Liver (tissue), 9 donors: Measurements from ENCODE around the gene AGAP2. TPM values are rescaled to one million over a fixed set of nuclear protein-coding genes. Genes with fewer than 3 reads are reported as not detected.

ENCODE experiments used
- DNase-seq: peaks from one replicate; pipeline ENCODE4 v3.0.0-alpha.2; 2017; ENCODE audit warnings: low spot score
- H3K27ac ChIP-seq, 2 donors: one replicate each; pipeline ENCODE4 v1.7.0; 2013; ENCODE audit warnings: inconsistent platforms in 2 of 2, low read length in 2 of 2, control low read depth in 1 of 2, low read depth in 1 of 2, mild to moderate bottlenecking in 1 of 2
- H3K27me3 ChIP-seq, 4 donors: one replicate each; pipeline versions ENCODE4 v1.6.1 to v1.7.0; 2013; ENCODE audit warnings: low read length in 3 of 4, inconsistent platforms in 1 of 4, mild to moderate bottlenecking in 1 of 4, moderate library complexity in 1 of 4; ENCODE audit not compliant: control insufficient read depth in 4 of 4, insufficient read depth in 4 of 4
- H3K36me3 ChIP-seq, 4 donors: one replicate each; pipeline versions ENCODE4 v1.6.1 to v1.7.0; 2013; ENCODE audit warnings: low read length in 3 of 4, mild to moderate bottlenecking in 3 of 4, low read depth in 1 of 4, moderate library complexity in 1 of 4; ENCODE audit not compliant: control insufficient read depth in 4 of 4, insufficient read depth in 3 of 4
- H3K4me1 ChIP-seq, 4 donors: one replicate each; pipeline versions ENCODE4 v1.6.1 to v1.7.0; 2013; ENCODE audit warnings: low read length in 3 of 4, mild to moderate bottlenecking in 3 of 4, moderate library complexity in 1 of 4; ENCODE audit not compliant: control insufficient read depth in 4 of 4, insufficient read depth in 4 of 4
- H3K4me3 ChIP-seq, 3 donors: one replicate each; pipeline versions ENCODE4 v1.6.1 to v1.7.0; 2013; ENCODE audit warnings: low read length in 3 of 3, control low read depth in 1 of 3, low read depth in 1 of 3, mild to moderate bottlenecking in 1 of 3
- H3K9ac ChIP-seq, 2 donors: one replicate each; pipeline ENCODE4 v1.7.0; 2013; ENCODE audit warnings: low read length in 2 of 2, mild to moderate bottlenecking in 2 of 2, moderate library complexity in 2 of 2, control low read depth in 1 of 2, low read depth in 1 of 2
- H3K9me3 ChIP-seq, 4 donors: one replicate each; pipeline versions ENCODE4 v1.6.1 to v1.7.0; 2013; ENCODE audit warnings: low read length in 3 of 4; ENCODE audit not compliant: control insufficient read depth in 4 of 4
- EGR1 ChIP-seq, 2 donors: IDR thresholded peaks; 2 replicates each; pipeline ENCODE4 v1.6.1; 2016 to 2018; ENCODE audit warnings: antibody characterized with exemption in 2 of 2, low read depth in 2 of 2
- FOXA1 ChIP-seq: IDR thresholded peaks from 2 replicates; pipeline ENCODE4 v1.6.1; 2016; ENCODE audit warnings: antibody characterized with exemption
- FOXA2 ChIP-seq: IDR thresholded peaks from 2 replicates; pipeline ENCODE4 v1.6.1; 2016; ENCODE audit warnings: antibody characterized with exemption
- GABPA ChIP-seq, 2 donors: IDR thresholded peaks in 1 of 2; conservative IDR thresholded peaks in 1 of 2; 2 replicates each; pipeline ENCODE4 v1.6.1; 2016; ENCODE audit warnings: antibody characterized with exemption in 2 of 2, mild to moderate bottlenecking in 1 of 2, moderate library complexity in 1 of 2
- HNF4A ChIP-seq, 2 donors: conservative IDR thresholded peaks; 2 replicates each; pipeline ENCODE4 v1.6.1; 2016; ENCODE audit warnings: antibody characterized with exemption in 2 of 2, mild to moderate bottlenecking in 2 of 2
- HNF4G ChIP-seq: IDR thresholded peaks from 2 replicates; pipeline ENCODE4 v1.6.1; 2016; ENCODE audit warnings: antibody characterized with exemption
- JUND ChIP-seq, 2 donors: IDR thresholded peaks; 2 replicates each; pipeline ENCODE4 v1.6.1; 2016; ENCODE audit warnings: antibody characterized with exemption in 2 of 2
- NR2F2 ChIP-seq: IDR thresholded peaks from 2 replicates; pipeline ENCODE4 v1.6.1; 2016; ENCODE audit warnings: antibody characterized with exemption
- RAD21 ChIP-seq, 2 donors: IDR thresholded peaks; 2 replicates each; pipeline ENCODE4 v1.6.1; 2016; ENCODE audit warnings: antibody characterized with exemption in 2 of 2, mild to moderate bottlenecking in 2 of 2
- RXRA ChIP-seq, 2 donors: IDR thresholded peaks; 2 replicates each; pipeline ENCODE4 v1.6.1; 2017 to 2018; ENCODE audit warnings: antibody characterized with exemption in 2 of 2, mild to moderate bottlenecking in 1 of 2
- SP1 ChIP-seq: IDR thresholded peaks from 2 replicates; pipeline ENCODE4 v1.6.1; 2018; ENCODE audit warnings: antibody characterized with exemption, mild to moderate bottlenecking
- TAF1 ChIP-seq: conservative IDR thresholded peaks from 2 replicates; pipeline ENCODE4 v1.6.1; 2016; ENCODE audit warnings: antibody characterized with exemption, mild to moderate bottlenecking
- YY1 ChIP-seq: IDR thresholded peaks from 2 replicates; pipeline ENCODE4 v1.6.1; 2016; ENCODE audit warnings: antibody characterized with exemption, mild to moderate bottlenecking
- WGBS: extraction: QIAGEN DNeasy Blood & Tissue Kit; methylation state at CpG from one replicate; pipeline ENCODE4 v1.1.7; 2013; 5-methylcytosine and 5-hydroxymethylcytosine counted together
- polyA plus RNA-seq, 2 donors: library from polyadenylated mRNA; stranded (reverse) in 1 of 2; unstranded in 1 of 2; fragments of 200-250 nt in 1 of 2; fragments of >200 nt in 1 of 2; fragmentation: Nextera tagmentation in 1 of 2; extraction: Ambion mirVana in 1 of 2; gene quantifications; one replicate each; pipeline versions ENCODE4 v1.2.1 to v1.2.3, GENCODE V29; 2013 to 2015
- total RNA-seq, 2 donors: library from RNA; depleted of rRNA; stranded (reverse); fragments of >200 nt; gene quantifications; one replicate each; pipeline ENCODE4 v1.2.3, GENCODE V29; 2014
- TF ChIP-seq, protein P1 (sequence below): IDR thresholded peaks from 2 replicates; pipeline ENCODE4 v1.6.1; 2016; ENCODE audit warnings: antibody characterized with exemption
- TF ChIP-seq, protein P2 (sequence below): fragments of 150-350 bp; IDR thresholded peaks from 2 replicates; pipeline ENCODE4 v1.5.1; 2017; ENCODE audit warnings: improper control_type of control experiment, low read depth, low read length; ENCODE audit not compliant: missing input control
- TF ChIP-seq, protein P3 (sequence below): IDR thresholded peaks from 2 replicates; pipeline ENCODE4 v1.6.1; 2016; ENCODE audit warnings: antibody characterized with exemption, mild to moderate bottlenecking
- TF ChIP-seq, protein P4 (sequence below): IDR thresholded peaks from 2 replicates; pipeline ENCODE4 v1.6.1; 2016; ENCODE audit warnings: antibody characterized with exemption
- TF ChIP-seq, protein P5 (sequence below): IDR thresholded peaks from 2 replicates; pipeline ENCODE4 v1.6.1; 2016; ENCODE audit warnings: antibody characterized with exemption
- donor health status: healthy.
- donor health status: healthy.
- donor health status: healthy.
- donor health status: healthy.
- donor health status: healthy.

AGAP2 gene
- total and polyA plus RNA-seq, 4 donors = 0.18 to 1.7 (median 0.64) TPM

DNA sequence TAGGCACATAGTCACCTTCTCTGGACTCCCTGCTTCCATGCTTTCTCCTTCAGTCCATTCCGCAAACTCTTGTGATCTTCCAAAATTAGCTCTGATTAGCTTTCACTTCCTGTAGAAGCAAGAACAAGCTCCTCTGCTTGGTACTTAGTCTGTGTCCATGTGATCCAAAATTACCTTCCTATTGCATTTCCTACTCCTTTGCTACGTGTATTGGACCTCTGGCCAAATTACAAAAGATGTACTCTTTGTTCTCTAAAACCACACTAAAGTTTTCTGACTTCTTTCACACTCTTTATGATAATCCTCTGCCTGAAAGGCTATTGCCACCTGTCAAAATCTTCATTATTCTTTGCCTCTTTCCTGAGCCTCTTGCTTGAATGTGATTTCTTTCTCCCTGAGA lies 43.3 kb upstream of the AGAP2 start (continued):
- TF ChIP-seq, protein P1, sequence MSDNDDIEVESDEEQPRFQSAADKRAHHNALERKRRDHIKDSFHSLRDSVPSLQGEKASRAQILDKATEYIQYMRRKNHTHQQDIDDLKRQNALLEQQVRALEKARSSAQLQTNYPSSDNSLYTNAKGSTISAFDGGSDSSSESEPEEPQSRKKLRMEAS = no peak

DNA sequence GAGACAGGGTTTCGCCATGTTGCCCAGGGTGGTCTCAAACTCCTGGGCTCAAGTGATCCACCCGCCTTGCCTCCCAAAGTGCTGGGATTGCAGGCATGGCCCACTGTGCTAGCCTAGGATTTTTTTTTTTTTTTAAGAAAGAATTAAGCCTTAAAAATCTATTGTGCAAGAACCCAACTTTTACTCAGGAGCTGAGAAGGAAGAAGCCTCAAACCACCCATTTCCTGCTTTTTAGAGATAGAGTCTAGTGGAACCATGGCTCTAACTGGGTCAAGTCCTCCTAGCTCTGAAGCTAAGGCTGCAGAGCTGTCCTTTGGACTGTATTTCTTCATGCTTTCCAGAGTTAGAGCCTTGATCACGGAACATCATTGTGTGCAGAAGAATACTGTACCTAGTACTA lies 42.7 kb upstream of the AGAP2 start:
- H3K27me3 ChIP-seq = no peaks in the 10 kb centered on the region
- peaks cover 1 to 9% (median 6%) of the 10 kb centered on the region in 4 donors for H3K36me3 ChIP-seq
- 92% methylated on average over 3 of the region's 3 CpGs for WGBS
- TF ChIP-seq HNF4A (conservative IDR thresholded peaks at IDR 0.05) (no peak), FOXA2 (no peak), GABPA (IDR thresholded peaks at IDR 0.05 in 1 of 2, conservative IDR thresholded peaks at IDR 0.05 in 1 of 2) (no peak), NR2F2 (no peak), TAF1 (no peak)
- TF ChIP-seq, protein P2, sequence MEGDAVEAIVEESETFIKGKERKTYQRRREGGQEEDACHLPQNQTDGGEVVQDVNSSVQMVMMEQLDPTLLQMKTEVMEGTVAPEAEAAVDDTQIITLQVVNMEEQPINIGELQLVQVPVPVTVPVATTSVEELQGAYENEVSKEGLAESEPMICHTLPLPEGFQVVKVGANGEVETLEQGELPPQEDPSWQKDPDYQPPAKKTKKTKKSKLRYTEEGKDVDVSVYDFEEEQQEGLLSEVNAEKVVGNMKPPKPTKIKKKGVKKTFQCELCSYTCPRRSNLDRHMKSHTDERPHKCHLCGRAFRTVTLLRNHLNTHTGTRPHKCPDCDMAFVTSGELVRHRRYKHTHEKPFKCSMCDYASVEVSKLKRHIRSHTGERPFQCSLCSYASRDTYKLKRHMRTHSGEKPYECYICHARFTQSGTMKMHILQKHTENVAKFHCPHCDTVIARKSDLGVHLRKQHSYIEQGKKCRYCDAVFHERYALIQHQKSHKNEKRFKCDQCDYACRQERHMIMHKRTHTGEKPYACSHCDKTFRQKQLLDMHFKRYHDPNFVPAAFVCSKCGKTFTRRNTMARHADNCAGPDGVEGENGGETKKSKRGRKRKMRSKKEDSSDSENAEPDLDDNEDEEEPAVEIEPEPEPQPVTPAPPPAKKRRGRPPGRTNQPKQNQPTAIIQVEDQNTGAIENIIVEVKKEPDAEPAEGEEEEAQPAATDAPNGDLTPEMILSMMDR = no peak
- H3K4me1 ChIP-seq = peaks cover 0 to 19% (median 15%) of the 10 kb centered on the region in 4 donors
- no peak for DNase-seq
- H3K4me3 ChIP-seq = no peak overlapping the region
- H3K9ac ChIP-seq = no peak overlapping the region
- no peaks in the 10 kb centered on the region for H3K9me3 ChIP-seq
- no peak overlapping the region for H3K27ac ChIP-seq

DNA sequence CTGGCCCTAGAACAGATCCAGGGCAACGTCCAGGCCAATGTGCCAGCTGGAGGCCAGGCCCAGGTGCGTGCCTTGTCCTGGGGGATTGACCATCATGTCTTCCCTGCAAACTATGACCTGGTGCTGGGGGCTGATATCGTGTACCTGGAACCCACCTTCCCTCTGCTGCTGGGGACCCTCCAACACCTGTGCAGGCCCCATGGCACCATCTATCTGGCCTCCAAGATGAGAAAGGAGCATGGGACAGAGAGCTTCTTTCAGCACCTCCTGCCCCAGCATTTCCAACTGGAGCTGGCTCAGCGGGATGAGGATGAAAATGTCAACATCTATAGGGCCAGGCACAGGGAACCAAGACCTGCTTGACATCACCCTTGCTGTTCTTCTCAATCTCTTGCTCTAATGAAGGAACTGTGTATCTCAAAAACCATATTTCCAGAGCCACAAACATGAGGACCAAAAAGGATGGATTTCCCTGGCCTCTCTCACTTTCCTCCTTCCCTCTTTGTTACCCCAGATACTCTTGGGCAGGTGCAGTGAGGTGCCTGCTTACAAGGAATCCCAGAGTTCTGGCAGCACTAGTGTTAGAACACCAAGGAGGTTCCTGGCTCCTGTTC lies 41.8 kb upstream of the AGAP2 start:
- no peak overlapping the region for H3K9ac ChIP-seq
- no peak overlapping the region for H3K27ac ChIP-seq
- no peaks in the 10 kb centered on the region for H3K27me3 ChIP-seq
- DNase-seq = no peak
- H3K9me3 ChIP-seq = no peaks in the 10 kb centered on the region
- peaks cover 0 to 3% (median 0%) of the 10 kb centered on the region in 4 donors for H3K36me3 ChIP-seq
- H3K4me3 ChIP-seq = no peak overlapping the region
- 87% methylated on average over 4 of the region's 4 CpGs for WGBS
- TF ChIP-seq SP1 = no peak
- TF ChIP-seq YY1 = no peak
- no peak for TF ChIP-seq HNF4A (conservative IDR thresholded peaks at IDR 0.05)
- TF ChIP-seq, protein P1 = no peak
- TF ChIP-seq, protein P3, sequence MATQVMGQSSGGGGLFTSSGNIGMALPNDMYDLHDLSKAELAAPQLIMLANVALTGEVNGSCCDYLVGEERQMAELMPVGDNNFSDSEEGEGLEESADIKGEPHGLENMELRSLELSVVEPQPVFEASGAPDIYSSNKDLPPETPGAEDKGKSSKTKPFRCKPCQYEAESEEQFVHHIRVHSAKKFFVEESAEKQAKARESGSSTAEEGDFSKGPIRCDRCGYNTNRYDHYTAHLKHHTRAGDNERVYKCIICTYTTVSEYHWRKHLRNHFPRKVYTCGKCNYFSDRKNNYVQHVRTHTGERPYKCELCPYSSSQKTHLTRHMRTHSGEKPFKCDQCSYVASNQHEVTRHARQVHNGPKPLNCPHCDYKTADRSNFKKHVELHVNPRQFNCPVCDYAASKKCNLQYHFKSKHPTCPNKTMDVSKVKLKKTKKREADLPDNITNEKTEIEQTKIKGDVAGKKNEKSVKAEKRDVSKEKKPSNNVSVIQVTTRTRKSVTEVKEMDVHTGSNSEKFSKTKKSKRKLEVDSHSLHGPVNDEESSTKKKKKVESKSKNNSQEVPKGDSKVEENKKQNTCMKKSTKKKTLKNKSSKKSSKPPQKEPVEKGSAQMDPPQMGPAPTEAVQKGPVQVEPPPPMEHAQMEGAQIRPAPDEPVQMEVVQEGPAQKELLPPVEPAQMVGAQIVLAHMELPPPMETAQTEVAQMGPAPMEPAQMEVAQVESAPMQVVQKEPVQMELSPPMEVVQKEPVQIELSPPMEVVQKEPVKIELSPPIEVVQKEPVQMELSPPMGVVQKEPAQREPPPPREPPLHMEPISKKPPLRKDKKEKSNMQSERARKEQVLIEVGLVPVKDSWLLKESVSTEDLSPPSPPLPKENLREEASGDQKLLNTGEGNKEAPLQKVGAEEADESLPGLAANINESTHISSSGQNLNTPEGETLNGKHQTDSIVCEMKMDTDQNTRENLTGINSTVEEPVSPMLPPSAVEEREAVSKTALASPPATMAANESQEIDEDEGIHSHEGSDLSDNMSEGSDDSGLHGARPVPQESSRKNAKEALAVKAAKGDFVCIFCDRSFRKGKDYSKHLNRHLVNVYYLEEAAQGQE = no peak
- no peak for TF ChIP-seq RAD21 (IDR thresholded peaks at IDR 0.05)
- no peak for TF ChIP-seq EGR1 (IDR thresholded peaks at IDR 0.05; ENCODE audit: low read depth in 2 of 2)
- TF ChIP-seq NR2F2 = no peak
- TF ChIP-seq GABPA (IDR thresholded peaks at IDR 0.05 in 1 of 2, conservative IDR thresholded peaks at IDR 0.05 in 1 of 2) = no peak
- TF ChIP-seq FOXA2 = no peak
- no peak for TF ChIP-seq JUND (IDR thresholded peaks at IDR 0.05)
- TF ChIP-seq HNF4G = no peak
- no peak for TF ChIP-seq TAF1
- no peak for TF ChIP-seq FOXA1
- TF ChIP-seq, protein P4, sequence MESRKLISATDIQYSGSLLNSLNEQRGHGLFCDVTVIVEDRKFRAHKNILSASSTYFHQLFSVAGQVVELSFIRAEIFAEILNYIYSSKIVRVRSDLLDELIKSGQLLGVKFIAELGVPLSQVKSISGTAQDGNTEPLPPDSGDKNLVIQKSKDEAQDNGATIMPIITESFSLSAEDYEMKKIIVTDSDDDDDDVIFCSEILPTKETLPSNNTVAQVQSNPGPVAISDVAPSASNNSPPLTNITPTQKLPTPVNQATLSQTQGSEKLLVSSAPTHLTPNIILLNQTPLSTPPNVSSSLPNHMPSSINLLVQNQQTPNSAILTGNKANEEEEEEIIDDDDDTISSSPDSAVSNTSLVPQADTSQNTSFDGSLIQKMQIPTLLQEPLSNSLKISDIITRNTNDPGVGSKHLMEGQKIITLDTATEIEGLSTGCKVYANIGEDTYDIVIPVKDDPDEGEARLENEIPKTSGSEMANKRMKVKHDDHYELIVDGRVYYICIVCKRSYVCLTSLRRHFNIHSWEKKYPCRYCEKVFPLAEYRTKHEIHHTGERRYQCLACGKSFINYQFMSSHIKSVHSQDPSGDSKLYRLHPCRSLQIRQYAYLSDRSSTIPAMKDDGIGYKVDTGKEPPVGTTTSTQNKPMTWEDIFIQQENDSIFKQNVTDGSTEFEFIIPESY = no peak
- TF ChIP-seq, protein P2 = no peak
- TF ChIP-seq RXRA (IDR thresholded peaks at IDR 0.05) = no peak
- TF ChIP-seq, protein P5, sequence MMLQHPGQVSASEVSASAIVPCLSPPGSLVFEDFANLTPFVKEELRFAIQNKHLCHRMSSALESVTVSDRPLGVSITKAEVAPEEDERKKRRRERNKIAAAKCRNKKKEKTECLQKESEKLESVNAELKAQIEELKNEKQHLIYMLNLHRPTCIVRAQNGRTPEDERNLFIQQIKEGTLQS = no peak
- H3K4me1 ChIP-seq = peaks cover 0 to 17% (median 15%) of the 10 kb centered on the region in 4 donors
